Vagina (tissue), 2 donors: Measurements from ENCODE around the gene YWHAE. TPM values are rescaled to one million over a fixed set of nuclear protein-coding genes. Genes with fewer than 3 reads are reported as not detected.

Experiments used
- DNase-seq, 2 donors: peaks; one replicate each; pipeline ENCODE4 v3.0.0-alpha.2; 2017; ENCODE audit errors: extremely low spot score in 2 of 2
- H3K27ac ChIP-seq: fragments of 200-600 bp; sonication (generic); one replicate; pipeline ENCODE4 v1.5.1; 2019
- H3K27me3 ChIP-seq: fragments of 200-600 bp; sonication (generic); one replicate; pipeline ENCODE4 v1.5.1; 2019
- H3K36me3 ChIP-seq, 2 donors: fragments of 200-600 bp; sonication (generic); one replicate each; pipeline ENCODE4 v1.5.1; 2017 to 2019
- H3K4me1 ChIP-seq: fragments of 200-600 bp; sonication (generic); one replicate; pipeline ENCODE4 v1.5.1; 2019
- H3K4me3 ChIP-seq, 2 donors: fragments of 200-600 bp; sonication (generic); 1 replicate in 1 of 2; 2 replicates in 1 of 2; pipeline ENCODE4 v1.5.1; 2016 to 2019
- H3K9me3 ChIP-seq: fragments of 200-600 bp; sonication (generic); one replicate; pipeline ENCODE4 v1.5.1; 2019
- CTCF ChIP-seq, 3 experiments: fragments of 450-650 bp in 2 of 3; fragments of 200-600 bp in 1 of 3; sonication (generic) in 1 of 3; IDR thresholded peaks; one replicate each; pipeline ENCODE4 v1.5.1; 2017 to 2019; ENCODE audit warnings: antibody characterized with exemption in 3 of 3, mild to moderate bottlenecking in 2 of 3, moderate library complexity in 2 of 3
- POLR2A ChIP-seq, 2 donors: fragments of 450-650 bp; IDR thresholded peaks; one replicate each; pipeline ENCODE4 v1.6.1; 2017; ENCODE audit warnings: antibody characterized with exemption in 2 of 2, mild to moderate bottlenecking in 2 of 2, moderate library complexity in 2 of 2
- POLR2AphosphoS5 ChIP-seq, 2 donors: sonication (generic); formaldehyde crosslinking; IDR thresholded peaks; one replicate each; pipeline ENCODE4 v1.9.0; 2017; ENCODE audit warnings: antibody characterized with exemption in 2 of 2, mild to moderate bottlenecking in 2 of 2, low read depth in 1 of 2; ENCODE audit not compliant: insufficient read depth in 1 of 2
- intact Hi-C: fragments of 100-400 bp; cut with DNase I; formaldehyde crosslinking; loops from one replicate; pipeline ENCODE4 v1.15.1; 2023
- total RNA-seq: library from RNA; depleted of rRNA; stranded (reverse); fragments of >200 nt; gene quantifications from one replicate; pipeline ENCODE4 v1.2.3, GENCODE V29; 2016

YWHAE gene
- total RNA-seq, 1 donor from 2014 or later = 487 TPM

- TF ChIP-seq POLR2AphosphoS5 (IDR thresholded peaks at IDR 0.05; ENCODE audit: insufficient read depth in 1 of 2, low read depth in 1 of 2) = no peak
- TF ChIP-seq POLR2A (IDR thresholded peaks at IDR 0.05) = no peak
- no peak for TF ChIP-seq CTCF (IDR thresholded peaks at IDR 0.05)
- DNase-seq = no peak
- H3K4me1 ChIP-seq = peaks cover 96% of the 10 kb centered on the region
Observed at GRCh38 chr17:1372618-1373017, 27.4 kb downstream of the YWHAE start.

GRCh38 chr17:1371893-1372590, 28.0 kb downstream of the YWHAE start:
- H3K27me3 ChIP-seq = no peaks in the 10 kb centered on the region
- H3K27ac ChIP-seq = no peak overlapping the region
- TF ChIP-seq POLR2A (IDR thresholded peaks at IDR 0.05) (no peak), CTCF (IDR thresholded peaks at IDR 0.05) (no peak), POLR2AphosphoS5 (IDR thresholded peaks at IDR 0.05; ENCODE audit: insufficient read depth in 1 of 2, low read depth in 1 of 2) (no peak)
- H3K36me3 ChIP-seq = no peaks in the 10 kb centered on the region
- peaks cover 96% of the 10 kb centered on the region for H3K4me1 ChIP-seq
- no peak overlapping the region for H3K4me3 ChIP-seq
- no peaks in the 10 kb centered on the region for H3K9me3 ChIP-seq
- no peak for DNase-seq
- intact Hi-C loops = no loop called here

More at GRCh38 chr17:1372618-1373017, 27.4 kb downstream of the YWHAE start:
- H3K27ac ChIP-seq = no peak overlapping the region
- no peaks in the 10 kb centered on the region for H3K36me3 ChIP-seq
- intact Hi-C loops = no loop called here
- no peaks in the 10 kb centered on the region for H3K27me3 ChIP-seq
- no peak overlapping the region for H3K4me3 ChIP-seq
- H3K9me3 ChIP-seq = no peaks in the 10 kb centered on the region

GRCh38 chr17:1368588-1368987, 31.4 kb downstream of the YWHAE start:
- H3K27me3 ChIP-seq = no peaks in the 10 kb centered on the region
- DNase-seq = no peak
- no peak overlapping the region for H3K27ac ChIP-seq
- H3K9me3 ChIP-seq = no peaks in the 10 kb centered on the region
- H3K4me1 ChIP-seq = peaks cover 92% of the 10 kb centered on the region
- TF ChIP-seq POLR2A (IDR thresholded peaks at IDR 0.05) = no peak
- no peak for TF ChIP-seq POLR2AphosphoS5 (IDR thresholded peaks at IDR 0.05; ENCODE audit: insufficient read depth in 1 of 2, low read depth in 1 of 2)
- no peak for TF ChIP-seq CTCF (IDR thresholded peaks at IDR 0.05)
- intact Hi-C loops = loop anchor here (10.0 kb wide), 1 partner anchor 86 kb away; the partner anchor contains the start of gene CRK
- peaks cover 0 to 12% of the 10 kb centered on the region in 2 donors for H3K36me3 ChIP-seq
- no peak overlapping the region for H3K4me3 ChIP-seq

- H3K4me1 ChIP-seq = peaks cover 92% of the 10 kb centered on the region
- H3K27ac ChIP-seq = peak overlapping the region; percentile 11
Observed at GRCh38 chr17:1367351-1367745, 32.7 kb downstream of the YWHAE start.

More at GRCh38 chr17:1367351-1367745, 32.7 kb downstream of the YWHAE start:
- TF ChIP-seq POLR2A (IDR thresholded peaks at IDR 0.05) (no peak), POLR2AphosphoS5 (IDR thresholded peaks at IDR 0.05; ENCODE audit: insufficient read depth in 1 of 2, low read depth in 1 of 2) (no peak), CTCF (IDR thresholded peaks at IDR 0.05) (no peak)
- Histone ChIP-seq H3K4me3 (no peak overlapping the region), H3K27me3 (no peaks in the 10 kb centered on the region), H3K36me3 (peaks cover 0 to 14% of the 10 kb centered on the region in 2 donors), H3K9me3 (no peaks in the 10 kb centered on the region)
- intact Hi-C loops = loop anchor here (2.0 to 10.0 kb wide), 2 partner anchors 87 to 149 kb away; partner anchors contain the start of genes CRK and INPP5K
- no peak for DNase-seq
